MV-4-11 (cell line): ENCODE measurements around the gene GPATCH8.

Experiments used
- DNase-seq: peaks from one replicate; lab custom pipeline; 2025; lab: John Stamatoyannopoulos, UW

The GPATCH8 gene

GRCh38 chr17:44354582-44355561 lies 148.3 kb downstream of the GPATCH8 start:
- no peak for DNase-seq

GRCh38 chr17:44353672-44354331 lies 149.4 kb downstream of the GPATCH8 start:
- no peak for DNase-seq

- DNase-seq = no peak
Observed at GRCh38 chr17:44352828-44353671, 150.2 kb downstream of the GPATCH8 start.

GRCh38 chr17:44351961-44352827 lies 151.0 kb downstream of the GPATCH8 start:
- DNase-seq = no peak

GRCh38 chr17:44351464-44351863 lies 151.7 kb downstream of the GPATCH8 start:
- no peak for DNase-seq

- DNase-seq = peak; percentile 56
Observed at GRCh38 chr17:44350733-44351226, 152.4 kb downstream of the GPATCH8 start.

GRCh38 chr17:44349553-44350070 lies 153.6 kb downstream of the GPATCH8 start:
- DNase-seq = no peak

GRCh38 chr17:44348988-44349364 lies 154.2 kb downstream of the GPATCH8 start:
- no peak for DNase-seq

- peak; percentile 99 for DNase-seq
Observed at GRCh38 chr17:44348234-44348987, 154.8 kb downstream of the GPATCH8 start.
